Thoracic aorta (tissue), 2 donors: ENCODE data around the gene PER3. TPM values are rescaled to one million over a fixed set of nuclear protein-coding genes. Genes with fewer than 3 reads are reported as not detected.

Source experiments
- ATAC-seq: fragments of 150-250 bp; one replicate; pipeline ENCODE4 v1.8.0; 2017; ENCODE audit warnings: low read depth; ENCODE audit not compliant: insufficient number of reproducible peaks, low FRiP score
- DNase-seq: peaks from one replicate; pipeline ENCODE4 v3.0.0-alpha.2; 2020; ENCODE audit warnings: low spot score
- H3K27ac ChIP-seq, 2 donors: fragments of 200-600 bp; sonication (generic); 1 replicate in 1 of 2; 2 replicates in 1 of 2; pipeline ENCODE4 v1.5.1; 2016; ENCODE audit warnings: mild to moderate bottlenecking in 2 of 2, moderate library complexity in 2 of 2
- H3K27me3 ChIP-seq: fragments of 200-600 bp; sonication (generic); replicated peaks from 2 replicates; pipeline ENCODE4 v1.6.0; 2016; ENCODE audit warnings: mild to moderate bottlenecking; ENCODE audit not compliant: insufficient read depth
- H3K36me3 ChIP-seq: fragments of 200-600 bp; sonication (generic); one replicate; pipeline ENCODE4 v1.5.1; 2016
- H3K4me1 ChIP-seq, 2 donors: fragments of 200-600 bp; sonication (generic); 1 replicate in 1 of 2; 2 replicates in 1 of 2; pipeline versions ENCODE4 v1.5.1 to v1.6.0; 2016; ENCODE audit warnings: low read depth in 2 of 2, mild to moderate bottlenecking in 1 of 2; ENCODE audit not compliant: control insufficient read depth in 1 of 2
- H3K4me3 ChIP-seq: fragments of 200-600 bp; sonication (generic); 2 replicates; pipeline ENCODE4 v1.5.1; 2016; ENCODE audit warnings: mild to moderate bottlenecking
- H3K9me3 ChIP-seq: fragments of 200-600 bp; sonication (generic); 2 replicates; pipeline ENCODE4 v1.5.1; 2016
- total RNA-seq, 2 donors: library from RNA; depleted of rRNA; stranded (reverse); fragments of >200 nt; gene quantifications; one replicate each; pipeline versions ENCODE4 v1.1.0 to v1.2.3, GENCODE V29; 2016
- TF ChIP-seq, protein P1 (sequence below): fragments of 200-600 bp; sonication (generic); IDR thresholded peaks from one replicate; pipeline ENCODE4 v1.5.1; 2019; ENCODE audit warnings: antibody characterized with exemption

PER3 gene
- total RNA-seq, 2 donors from 2014 or later: 19.8 to 21.7 TPM

DNA sequence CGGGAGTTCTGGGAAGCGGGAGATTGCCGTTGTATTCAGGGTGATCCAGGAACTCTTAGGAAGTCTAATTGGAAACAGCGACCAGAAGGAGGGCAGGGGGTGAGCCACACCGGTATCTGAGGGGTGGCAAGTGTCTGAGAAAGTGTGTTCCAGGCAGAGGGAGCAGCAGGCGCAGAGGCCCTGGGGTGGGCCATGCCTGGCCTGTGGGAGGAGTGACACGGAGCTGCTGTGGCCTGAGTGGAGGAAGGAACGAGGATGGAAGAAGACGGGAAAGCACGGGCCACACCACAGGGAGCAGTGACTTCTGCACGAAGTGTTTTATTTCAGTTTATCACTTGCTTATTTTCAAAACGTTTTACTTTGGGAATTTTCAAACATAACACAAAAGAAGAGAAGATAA is 11.3 kb downstream of the PER3 start:
- H3K4me1 ChIP-seq: no peaks in the 10 kb centered on the region
- no peaks in the 10 kb centered on the region for H3K9me3 ChIP-seq
- no peak for DNase-seq
- H3K4me3 ChIP-seq: no peak overlapping the region
- TF ChIP-seq, protein P1, sequence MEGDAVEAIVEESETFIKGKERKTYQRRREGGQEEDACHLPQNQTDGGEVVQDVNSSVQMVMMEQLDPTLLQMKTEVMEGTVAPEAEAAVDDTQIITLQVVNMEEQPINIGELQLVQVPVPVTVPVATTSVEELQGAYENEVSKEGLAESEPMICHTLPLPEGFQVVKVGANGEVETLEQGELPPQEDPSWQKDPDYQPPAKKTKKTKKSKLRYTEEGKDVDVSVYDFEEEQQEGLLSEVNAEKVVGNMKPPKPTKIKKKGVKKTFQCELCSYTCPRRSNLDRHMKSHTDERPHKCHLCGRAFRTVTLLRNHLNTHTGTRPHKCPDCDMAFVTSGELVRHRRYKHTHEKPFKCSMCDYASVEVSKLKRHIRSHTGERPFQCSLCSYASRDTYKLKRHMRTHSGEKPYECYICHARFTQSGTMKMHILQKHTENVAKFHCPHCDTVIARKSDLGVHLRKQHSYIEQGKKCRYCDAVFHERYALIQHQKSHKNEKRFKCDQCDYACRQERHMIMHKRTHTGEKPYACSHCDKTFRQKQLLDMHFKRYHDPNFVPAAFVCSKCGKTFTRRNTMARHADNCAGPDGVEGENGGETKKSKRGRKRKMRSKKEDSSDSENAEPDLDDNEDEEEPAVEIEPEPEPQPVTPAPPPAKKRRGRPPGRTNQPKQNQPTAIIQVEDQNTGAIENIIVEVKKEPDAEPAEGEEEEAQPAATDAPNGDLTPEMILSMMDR: no peak
- no peaks in the 10 kb centered on the region for H3K27me3 ChIP-seq
- H3K27ac ChIP-seq: no peak overlapping the region
- ATAC-seq: no peak
- peaks cover 40% of the 10 kb centered on the region for H3K36me3 ChIP-seq

DNA sequence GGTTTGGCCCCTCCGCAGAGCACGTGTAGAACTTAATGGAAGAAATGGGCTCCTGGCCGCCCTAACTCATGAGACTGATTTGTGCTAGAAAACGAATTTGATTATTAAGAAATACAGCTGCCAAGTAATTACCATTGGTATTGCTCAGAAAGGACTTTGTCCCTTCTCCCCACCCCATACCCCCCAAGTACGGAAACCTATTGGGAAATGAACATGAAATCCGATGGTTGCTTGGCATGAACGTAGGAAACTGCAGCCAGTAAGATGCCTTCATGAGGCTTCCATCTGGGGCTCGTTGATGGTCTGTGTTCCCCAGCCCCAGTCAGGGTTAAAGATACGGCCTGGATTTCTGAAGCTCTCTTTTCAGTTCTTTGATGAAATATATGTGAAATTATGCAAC is 21.4 kb downstream of the PER3 start:
- no peak for ATAC-seq
- no peak overlapping the region for H3K4me3 ChIP-seq
- TF ChIP-seq, protein P1: no peak
- no peaks in the 10 kb centered on the region for H3K4me1 ChIP-seq
- no peak overlapping the region for H3K27ac ChIP-seq
- DNase-seq: no peak
- no peaks in the 10 kb centered on the region for H3K9me3 ChIP-seq
- H3K27me3 ChIP-seq: no peaks in the 10 kb centered on the region
- peaks cover 41% of the 10 kb centered on the region for H3K36me3 ChIP-seq

- DNase-seq (no peak), ATAC-seq (no peak)
- H3K36me3 ChIP-seq: peaks cover 51% of the 10 kb centered on the region
- H3K4me3 ChIP-seq: no peak overlapping the region
- peaks cover 3% of the 10 kb centered on the region for H3K9me3 ChIP-seq
- no peaks in the 10 kb centered on the region for H3K27me3 ChIP-seq
- TF ChIP-seq, protein P1: peak; percentile 53
- no peaks in the 10 kb centered on the region for H3K4me1 ChIP-seq
- no peak overlapping the region for H3K27ac ChIP-seq
Measured at GRCh38 chr1:7808253-7808844, 24.3 kb downstream of the PER3 start.

- peaks cover 8% of the 10 kb centered on the region for H3K9me3 ChIP-seq
- H3K4me3 ChIP-seq: no peak overlapping the region
- H3K36me3 ChIP-seq: peaks cover 49% of the 10 kb centered on the region
- TF ChIP-seq, protein P1: no peak
- no peak overlapping the region for H3K27ac ChIP-seq
- ATAC-seq (no peak), DNase-seq (no peak)
- no peaks in the 10 kb centered on the region for H3K4me1 ChIP-seq
- no peaks in the 10 kb centered on the region for H3K27me3 ChIP-seq
Measured at GRCh38 chr1:7809742-7810141, 25.7 kb downstream of the PER3 start.

GRCh38 chr1:7810395-7810794 is 26.3 kb downstream of the PER3 start:
- Histone ChIP-seq H3K27ac (no peak overlapping the region), H3K4me1 (no peaks in the 10 kb centered on the region), H3K9me3 (peaks cover 8% of the 10 kb centered on the region), H3K36me3 (peaks cover 43% of the 10 kb centered on the region), H3K27me3 (no peaks in the 10 kb centered on the region), H3K4me3 (no peak overlapping the region)
- TF ChIP-seq, protein P1: no peak
- no peak for ATAC-seq
- no peak for DNase-seq
